HG02970 (cell line): ENCODE data around the gene OSGIN1.

Experiments
- ATAC-seq: cut with Tn5 transposase; IDR thresholded peaks from one replicate; pipeline ENCODE4 v1.9.1; 2021; ENCODE audit warnings: mild to moderate bottlenecking, moderate library complexity, moderate number of reproducible peaks; ENCODE audit not compliant: unreplicated experiment, low FRiP score

The OSGIN1 gene

GRCh38 chr16:83968891-83969649, 16.0 kb downstream of the OSGIN1 start:
- ATAC-seq: no peak

- no peak for ATAC-seq
These were observed 16.9 kb downstream of the OSGIN1 start for GRCh38 chr16:83969771-83970429.

- no peak for ATAC-seq
These were observed 17.4 kb downstream of the OSGIN1 start for GRCh38 chr16:83970430-83970815.

GRCh38 chr16:83971165-83972130, 18.4 kb downstream of the OSGIN1 start:
- ATAC-seq: no peak

- no peak for ATAC-seq
These were observed 19.4 kb downstream of the OSGIN1 start for GRCh38 chr16:83972256-83973008.

GRCh38 chr16:83973077-83973476, 20.0 kb downstream of the OSGIN1 start:
- no peak for ATAC-seq

- ATAC-seq: no peak
These were observed 20.7 kb downstream of the OSGIN1 start for GRCh38 chr16:83973581-83974385.

- no peak for ATAC-seq
These were observed 21.4 kb downstream of the OSGIN1 start for GRCh38 chr16:83974475-83974874.

GRCh38 chr16:83975590-83976260, 22.7 kb downstream of the OSGIN1 start:
- ATAC-seq: no peak

GRCh38 chr16:83977056-83977815, 24.2 kb downstream of the OSGIN1 start:
- ATAC-seq: no peak

GRCh38 chr16:83978401-83978904, 25.4 kb downstream of the OSGIN1 start:
- ATAC-seq: no peak

GRCh38 chr16:83979441-83979840, 26.4 kb downstream of the OSGIN1 start:
- no peak for ATAC-seq

GRCh38 chr16:83980794-83981193, 27.8 kb downstream of the OSGIN1 start:
- no peak for ATAC-seq

GRCh38 chr16:83981799-83982198, 28.8 kb downstream of the OSGIN1 start:
- ATAC-seq: no peak

- ATAC-seq: no peak
These were observed 30.5 kb downstream of the OSGIN1 start for GRCh38 chr16:83983491-83983890.

GRCh38 chr16:83989300-83989699, 36.3 kb downstream of the OSGIN1 start:
- no peak for ATAC-seq

GRCh38 chr16:83990492-83990891, 37.5 kb downstream of the OSGIN1 start:
- no peak for ATAC-seq

- no peak for ATAC-seq
These were observed 39.6 kb downstream of the OSGIN1 start for GRCh38 chr16:83992624-83993023.
